HG03558 (cell line): Measurements from ENCODE around the gene CCDC6.

Source experiments
- ATAC-seq: cut with Tn5 transposase; IDR thresholded peaks from one replicate; pipeline ENCODE4 v1.9.1; 2021; ENCODE audit warnings: moderate number of reproducible peaks; ENCODE audit not compliant: unreplicated experiment; ENCODE audit errors: extremely low read depth

The CCDC6 gene

DNA sequence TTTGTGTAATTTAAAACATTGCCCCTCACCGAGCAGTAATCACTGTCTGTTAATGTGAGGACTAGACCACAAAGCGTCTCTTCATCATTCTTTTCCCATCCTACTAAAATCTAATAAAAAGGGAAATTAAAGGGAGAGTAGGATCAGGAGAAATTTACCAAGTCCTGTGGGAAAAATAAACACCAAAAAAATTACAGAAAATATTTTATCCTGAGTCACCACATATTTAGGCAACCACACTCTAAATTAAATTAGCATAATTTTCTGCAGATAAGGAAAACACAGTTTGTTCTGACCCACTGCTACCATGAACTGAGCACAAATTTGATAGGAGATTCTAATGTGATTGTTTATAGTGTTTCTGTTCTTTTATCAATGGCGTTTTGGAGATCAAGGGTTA is 49.3 kb downstream of the CCDC6 start:
- ATAC-seq = no peak

DNA sequence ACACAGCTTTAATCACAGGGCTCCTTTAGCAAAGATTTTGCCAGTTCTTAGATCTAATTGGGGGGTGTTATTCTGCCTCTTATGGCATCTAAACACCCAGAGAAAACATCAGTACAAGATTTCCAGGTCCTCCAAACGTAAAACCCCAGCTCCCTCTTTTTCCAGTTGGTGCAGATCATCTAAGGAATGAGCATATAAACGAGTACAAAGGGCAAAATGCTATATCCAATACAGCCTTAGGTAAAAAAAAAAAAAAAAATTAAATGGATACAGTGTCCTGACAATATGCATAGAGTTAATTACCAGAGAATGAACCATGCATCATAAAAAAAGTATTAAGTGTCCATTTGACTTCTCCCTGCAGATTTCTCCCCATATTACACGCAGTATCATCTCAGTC is 50.3 kb downstream of the CCDC6 start:
- ATAC-seq = no peak

DNA sequence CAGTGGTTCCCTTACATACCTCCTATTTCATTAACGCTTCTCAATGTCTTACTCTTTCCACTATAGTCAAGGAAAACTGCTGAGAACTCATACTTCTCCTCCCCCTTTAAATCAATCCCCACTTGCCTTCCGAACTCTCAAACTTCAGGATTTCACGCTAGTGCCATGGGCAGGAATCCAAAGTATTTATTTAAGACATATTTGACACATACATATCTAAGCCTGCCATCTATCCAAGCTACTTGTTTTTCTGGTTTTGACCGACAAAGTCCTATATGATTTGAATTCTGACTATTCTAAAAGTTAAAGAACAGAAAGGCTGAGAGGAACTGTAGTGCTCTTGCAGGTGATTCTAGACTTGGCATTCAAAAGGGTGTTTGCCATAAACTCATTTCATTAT is 51.8 kb downstream of the CCDC6 start:
- ATAC-seq = no peak

DNA sequence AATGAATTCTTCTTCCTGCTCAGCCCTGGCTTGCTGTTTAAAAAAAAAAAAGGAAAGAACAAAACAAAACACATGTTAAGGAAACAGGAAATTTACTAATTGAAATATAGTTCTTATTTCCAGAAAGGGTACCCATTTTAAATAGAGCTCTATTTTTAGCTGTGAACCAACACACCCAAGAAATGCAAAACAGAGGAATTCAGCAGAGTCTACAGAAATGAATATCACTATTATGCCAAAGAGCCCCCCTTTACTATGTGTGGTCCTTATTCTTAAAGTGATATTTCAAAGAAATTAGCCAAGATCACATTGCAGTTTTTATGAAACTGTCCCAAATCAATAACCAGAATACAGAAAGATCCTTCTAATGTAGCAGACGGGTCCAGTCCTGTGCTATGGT is 53.7 kb downstream of the CCDC6 start:
- ATAC-seq = no peak

- no peak for ATAC-seq
Observed at GRCh38 chr10:59851864-59852263, 54.5 kb downstream of the CCDC6 start.

DNA sequence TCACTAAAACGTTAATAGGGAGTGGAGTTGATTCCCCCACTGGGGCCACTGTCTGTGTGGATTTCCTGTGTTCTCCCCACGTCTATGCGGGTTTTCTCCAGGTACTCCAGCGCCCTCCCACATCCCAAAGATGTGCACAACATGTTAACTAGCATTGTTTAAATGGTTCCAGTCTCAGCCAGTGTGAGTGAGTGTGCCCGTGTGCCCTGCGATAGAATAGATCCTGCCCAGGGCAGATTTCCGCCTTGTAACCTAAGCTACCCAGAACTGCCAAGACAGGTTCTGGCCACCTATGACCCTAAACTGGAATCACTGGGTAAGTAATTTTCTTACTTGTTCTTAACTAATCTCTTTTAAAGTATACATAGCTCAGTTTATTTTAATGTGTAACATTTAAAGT is 58.5 kb downstream of the CCDC6 start:
- no peak for ATAC-seq

DNA sequence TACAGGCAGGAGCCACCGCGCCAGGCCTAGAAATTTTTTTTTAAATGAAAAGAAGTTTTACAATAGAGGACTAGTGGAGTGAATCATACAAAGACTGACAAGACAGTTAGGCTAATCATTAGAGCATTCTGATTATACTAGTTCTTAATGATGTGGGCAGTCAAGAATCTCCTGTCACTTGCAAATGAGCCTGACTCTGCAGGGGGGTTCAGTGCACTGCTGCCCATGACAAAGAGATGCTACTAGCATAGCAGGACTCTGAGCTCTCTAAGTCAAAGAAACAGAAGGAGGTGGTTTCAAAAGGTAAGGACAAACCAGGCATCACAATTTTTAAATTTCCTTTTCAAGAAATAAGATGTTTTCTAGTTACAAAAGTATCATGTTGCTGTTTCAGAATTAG is 59.0 kb downstream of the CCDC6 start:
- no peak for ATAC-seq

GRCh38 chr10:59844436-59844835 is 61.9 kb downstream of the CCDC6 start:
- no peak for ATAC-seq

DNA sequence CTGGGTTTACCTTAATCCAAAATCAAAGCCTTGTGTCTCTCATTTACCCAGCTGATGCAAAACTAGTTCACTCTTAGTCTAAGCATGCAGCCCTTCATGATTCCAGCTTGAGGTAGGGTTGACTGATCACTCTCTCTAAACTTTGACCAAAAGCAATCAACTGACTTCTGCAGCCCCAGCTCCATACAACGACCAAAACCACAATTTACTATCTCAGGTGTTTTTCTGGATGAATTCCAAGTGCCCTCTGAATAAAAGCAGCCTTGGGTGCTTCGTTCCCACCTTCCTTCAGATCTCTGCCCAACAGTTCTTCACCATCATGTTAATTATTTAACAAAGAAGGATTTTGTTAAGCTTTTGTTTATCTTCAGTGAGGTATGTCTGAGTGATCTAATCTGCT is 62.6 kb downstream of the CCDC6 start:
- no peak for ATAC-seq

GRCh38 chr10:59839576-59839975 is 66.8 kb downstream of the CCDC6 start:
- ATAC-seq = no peak

- no peak for ATAC-seq
Observed at GRCh38 chr10:59838085-59838789, 68.1 kb downstream of the CCDC6 start.

GRCh38 chr10:59833810-59834209 is 72.5 kb downstream of the CCDC6 start:
- no peak for ATAC-seq

DNA sequence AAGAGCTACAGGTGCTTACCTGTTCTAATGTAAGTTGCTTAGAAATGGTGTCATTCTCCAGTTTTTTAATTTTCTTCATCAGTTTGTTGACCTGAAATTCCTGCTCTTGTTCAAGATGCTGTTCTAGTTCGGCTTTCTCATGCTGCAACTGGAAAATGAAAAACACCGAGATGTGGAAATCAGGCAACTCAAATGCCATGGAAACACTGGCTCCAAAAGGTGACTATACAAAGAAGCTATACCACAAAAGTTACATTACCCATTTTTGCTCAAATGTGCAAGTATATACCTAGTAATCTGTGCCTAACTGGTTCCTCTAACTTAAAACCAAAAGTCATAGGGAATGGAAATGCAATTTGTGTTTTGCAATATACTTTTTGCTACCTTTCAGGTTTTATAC is 73.8 kb downstream of the CCDC6 start:
- ATAC-seq = no peak

GRCh38 chr10:59831658-59832503 is 74.5 kb downstream of the CCDC6 start:
- ATAC-seq = no peak

DNA sequence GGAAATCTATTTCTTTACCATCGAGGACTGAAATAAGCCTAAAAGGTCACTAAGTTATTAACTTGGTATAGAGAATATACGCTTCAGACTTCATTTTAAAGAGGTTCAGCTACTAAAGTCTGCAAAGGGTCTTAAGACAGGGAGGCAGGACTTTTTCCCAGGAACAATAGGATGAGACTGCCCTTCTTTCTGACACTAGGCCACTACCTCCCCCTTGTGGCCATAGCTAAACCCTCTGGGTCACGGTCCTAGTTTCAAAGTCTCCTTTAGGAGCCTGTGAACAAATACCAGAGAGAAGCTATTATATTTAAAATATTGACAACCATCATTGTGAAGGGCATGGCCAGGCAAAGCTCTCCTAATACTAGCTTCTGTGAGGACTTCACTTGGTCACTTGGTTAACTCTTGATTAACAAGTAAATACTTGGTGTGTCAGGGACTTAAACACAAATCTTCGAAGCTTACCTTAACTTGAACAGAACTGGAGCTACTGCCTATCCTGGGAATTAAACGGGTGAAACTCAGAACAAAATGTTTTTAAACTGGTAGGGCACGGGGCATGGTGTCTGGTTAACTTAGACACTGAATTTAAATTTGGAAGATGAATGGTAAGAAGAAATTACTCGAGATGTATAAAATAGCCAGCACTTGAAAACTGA is 75.6 kb downstream of the CCDC6 start:
- ATAC-seq = no peak

DNA sequence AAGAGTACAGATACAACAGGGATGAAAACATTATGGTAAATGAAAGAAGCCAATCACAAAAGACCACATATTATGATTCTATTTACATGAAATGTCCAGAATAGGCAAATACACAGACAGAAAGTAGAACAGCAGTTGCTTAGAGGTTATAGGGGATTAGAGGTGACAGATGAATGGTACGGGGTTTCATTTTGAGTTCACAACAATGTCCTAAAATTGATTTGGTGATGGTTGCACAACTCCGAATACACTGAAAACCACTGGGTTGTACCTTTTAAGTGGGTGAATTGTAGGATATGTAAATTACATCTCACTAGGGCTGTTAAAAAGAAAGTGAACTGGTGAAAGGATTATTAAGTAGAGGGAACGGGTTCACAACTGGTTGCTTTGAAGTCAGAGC is 76.8 kb downstream of the CCDC6 start:
- ATAC-seq = peak; percentile 57

DNA sequence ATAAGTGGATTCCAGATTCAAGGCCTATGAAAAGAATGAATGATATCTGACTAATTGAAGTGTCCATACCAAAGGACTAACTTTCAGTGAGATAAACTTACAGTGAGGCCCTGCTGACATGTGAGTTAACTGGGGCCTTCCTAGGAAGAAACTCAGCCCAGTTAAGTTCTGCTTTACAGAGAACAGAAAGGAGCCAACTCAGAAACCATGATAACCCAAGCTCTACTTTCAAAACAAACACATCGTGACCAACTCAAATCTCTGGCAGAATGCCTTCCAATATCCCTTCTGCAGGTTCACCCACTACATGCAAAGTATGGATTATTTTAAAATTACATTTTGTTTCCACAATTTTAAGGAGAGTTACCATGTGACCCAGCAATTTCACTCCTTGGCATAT is 77.3 kb downstream of the CCDC6 start:
- no peak for ATAC-seq

GRCh38 chr10:59825932-59826331 is 80.4 kb downstream of the CCDC6 start:
- no peak for ATAC-seq

DNA sequence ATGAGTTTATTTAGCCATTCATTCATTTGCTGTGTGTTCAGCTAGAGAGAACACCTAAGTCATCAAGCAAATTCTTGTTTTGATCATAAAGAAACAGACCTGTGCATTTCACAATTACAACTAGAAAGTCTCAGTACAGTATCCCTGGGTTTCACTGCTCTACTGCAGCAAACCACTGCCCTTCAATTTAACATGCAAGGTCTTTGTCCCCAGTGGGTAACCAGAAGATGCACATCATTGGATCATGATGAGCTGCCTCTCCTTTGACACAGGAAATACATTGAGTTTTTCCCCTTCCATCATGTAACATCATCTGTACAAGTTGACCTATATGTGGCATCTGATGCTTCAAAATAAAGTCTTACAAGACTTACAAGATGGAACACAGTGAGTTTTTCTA is 82.6 kb downstream of the CCDC6 start:
- ATAC-seq = no peak

GRCh38 chr10:59823111-59823510 is 83.2 kb downstream of the CCDC6 start:
- no peak for ATAC-seq

GRCh38 chr10:59820471-59820870 is 85.9 kb downstream of the CCDC6 start:
- ATAC-seq = no peak
